Pons (tissue), 1 donor: ENCODE results near the gene YTHDF1.
"Not testable (repeated sequence)": the region's sequence is repeated elsewhere in the genome, so short reads cannot be mapped to it uniquely, and the experiment has no call there.

Experiments
- DNase-seq: peaks from one replicate; pipeline ENCODE4 v3.0.0-alpha.2; 2016; ENCODE audit warnings: low spot score

The YTHDF1 gene

DNA sequence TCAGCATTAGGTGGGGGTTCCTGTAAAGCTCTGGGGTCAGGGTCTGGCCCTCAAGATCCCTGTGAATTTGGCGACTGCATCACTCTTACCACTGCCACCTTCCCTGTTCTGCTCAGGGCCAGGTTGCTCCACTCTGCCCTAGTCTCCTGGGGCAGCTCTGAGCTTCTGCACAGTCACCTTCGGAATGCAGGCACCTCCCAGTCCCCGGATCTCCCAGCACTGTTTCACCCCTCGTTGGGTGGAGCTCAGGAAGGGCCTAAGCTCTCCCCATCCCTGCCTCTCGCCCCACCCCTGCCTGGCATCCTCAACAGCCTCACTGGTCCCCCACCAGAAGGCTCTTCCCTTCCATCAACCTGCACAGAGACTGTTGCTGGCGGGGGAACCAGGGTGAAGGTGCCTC, 46.2 kb downstream of the YTHDF1 start:
- no peak for DNase-seq

DNA sequence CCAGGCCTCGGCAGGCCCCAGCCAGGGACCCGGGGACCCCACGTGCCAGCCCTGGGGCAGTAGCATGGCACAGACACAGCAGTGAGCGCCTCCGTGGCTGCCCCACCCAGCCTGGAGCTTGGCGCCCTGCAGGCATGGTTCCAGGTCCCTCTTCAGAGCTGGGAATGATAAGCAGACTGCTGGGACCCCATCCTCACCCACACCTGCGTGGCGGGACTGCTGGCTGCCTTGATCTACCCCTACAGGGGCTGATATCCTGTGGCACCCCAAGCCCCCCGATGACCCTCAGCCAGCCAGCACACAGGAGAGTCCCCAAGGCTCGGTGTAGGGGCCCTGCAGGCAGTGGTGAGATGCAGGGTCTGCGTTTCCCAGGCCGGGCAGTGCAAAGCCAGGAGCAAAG, 47.1 kb downstream of the YTHDF1 start:
- DNase-seq: no peak

DNA sequence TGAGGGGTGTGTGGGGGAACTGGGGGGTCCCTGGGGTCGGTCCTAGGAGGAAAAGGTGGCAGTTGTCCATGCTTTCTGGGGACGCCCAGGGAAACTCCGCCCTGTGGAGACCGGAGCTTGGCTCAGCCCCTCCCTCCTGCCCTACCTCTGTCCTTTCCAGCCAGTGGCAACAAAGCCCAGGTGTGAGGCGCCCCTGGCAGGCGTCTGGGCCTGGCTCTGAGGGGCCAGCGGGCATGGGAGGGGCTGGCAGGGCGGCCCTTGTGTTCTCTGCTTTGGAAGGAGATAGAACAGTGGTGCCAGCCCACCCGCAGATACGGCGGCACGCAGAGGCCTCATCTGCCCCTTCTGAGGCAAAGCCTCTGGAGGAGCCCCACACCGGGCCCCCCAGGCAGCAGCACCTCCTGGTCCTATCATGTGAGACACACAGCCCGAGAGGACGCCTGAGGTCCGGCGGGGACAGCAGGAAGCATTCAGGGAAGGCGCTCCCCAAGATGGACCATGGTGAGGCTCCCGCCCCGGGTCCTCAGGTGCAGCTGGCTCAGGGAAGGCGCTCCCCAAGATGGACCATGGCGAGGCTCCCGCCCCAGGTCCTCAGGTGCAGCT, 47.9 kb downstream of the YTHDF1 start:
- DNase-seq: no peak

DNA sequence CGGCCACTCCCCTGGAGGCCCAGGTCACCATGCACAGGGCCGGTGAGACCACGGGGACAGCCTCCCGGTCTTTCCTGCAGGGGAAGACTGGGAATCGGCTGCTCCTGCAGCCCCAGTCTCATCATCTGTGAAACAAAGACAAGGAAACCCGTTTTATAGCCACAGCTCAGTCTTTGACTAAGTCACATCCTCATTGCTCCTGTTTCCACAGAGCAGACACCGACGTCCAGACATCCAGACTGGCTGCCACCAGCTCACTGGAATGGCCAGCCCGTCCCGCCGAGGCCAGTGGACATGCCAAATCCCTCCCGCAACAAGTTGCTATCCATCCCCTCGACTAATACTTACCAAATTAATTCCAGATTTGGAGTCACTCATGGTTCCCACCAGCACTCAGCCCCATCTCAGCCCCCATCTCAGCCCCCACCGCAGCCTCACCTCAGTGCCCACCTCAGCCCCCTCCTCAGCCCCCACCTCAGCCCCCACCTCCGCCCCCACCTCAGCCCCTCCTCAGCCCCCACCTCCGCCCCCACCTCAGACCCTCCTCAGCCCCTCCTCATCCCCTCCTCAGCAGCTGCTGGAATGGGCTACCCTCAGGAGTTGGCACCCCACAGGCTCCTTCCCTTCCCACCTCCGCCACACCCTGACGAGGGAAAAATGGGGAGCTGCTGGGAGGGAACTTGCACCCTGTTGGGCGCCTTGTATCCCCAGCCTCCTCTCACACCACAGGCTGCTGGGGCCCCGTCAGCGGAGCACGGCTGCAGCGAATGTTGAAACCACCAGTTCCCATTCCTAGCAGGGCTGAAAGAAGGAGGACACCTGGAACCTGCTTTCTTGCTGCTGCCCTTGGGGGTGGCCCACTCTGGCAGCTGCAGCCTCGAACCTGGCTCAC, 48.7 kb downstream of the YTHDF1 start:
- DNase-seq: no peak

DNA sequence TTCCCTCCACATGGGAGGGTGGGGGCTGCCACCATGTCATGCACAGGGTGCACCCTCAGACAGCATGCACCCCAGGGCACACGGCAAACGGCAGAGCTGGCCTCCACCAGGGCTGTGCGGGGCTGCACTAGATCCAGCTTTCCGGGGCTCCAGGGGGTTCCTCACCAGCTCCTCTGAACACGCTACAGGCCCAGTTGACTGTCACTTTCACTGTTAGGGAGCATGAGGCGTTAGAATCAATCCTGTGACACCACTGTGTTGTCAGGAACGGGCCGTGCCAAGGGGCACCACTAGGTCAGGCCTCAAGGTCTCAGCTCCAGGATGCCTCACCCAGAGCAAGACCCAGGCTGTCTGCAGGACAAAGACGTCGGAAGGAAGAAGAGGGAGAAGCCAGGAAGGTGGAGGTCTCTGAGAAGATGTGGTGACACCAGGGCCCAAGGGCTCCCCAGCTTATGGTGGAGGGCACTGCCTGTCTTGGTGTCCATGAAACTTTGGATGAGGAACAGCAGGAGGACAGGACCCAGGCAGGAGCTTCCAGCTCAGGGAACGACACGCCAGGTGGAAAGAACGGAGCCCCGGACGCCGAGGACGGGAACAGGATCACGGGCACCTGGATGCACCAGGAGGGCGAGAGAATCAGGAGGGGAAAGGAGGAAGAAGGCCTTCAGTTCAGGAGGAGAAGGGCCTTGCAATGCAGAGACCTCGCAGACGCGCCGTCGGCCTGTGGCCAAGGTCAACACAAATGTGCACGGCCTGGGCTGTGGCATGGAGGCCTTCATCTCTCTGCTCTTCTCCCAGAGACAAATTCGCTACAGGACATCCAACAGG, 49.5 kb downstream of the YTHDF1 start:
- no peak for DNase-seq

DNA sequence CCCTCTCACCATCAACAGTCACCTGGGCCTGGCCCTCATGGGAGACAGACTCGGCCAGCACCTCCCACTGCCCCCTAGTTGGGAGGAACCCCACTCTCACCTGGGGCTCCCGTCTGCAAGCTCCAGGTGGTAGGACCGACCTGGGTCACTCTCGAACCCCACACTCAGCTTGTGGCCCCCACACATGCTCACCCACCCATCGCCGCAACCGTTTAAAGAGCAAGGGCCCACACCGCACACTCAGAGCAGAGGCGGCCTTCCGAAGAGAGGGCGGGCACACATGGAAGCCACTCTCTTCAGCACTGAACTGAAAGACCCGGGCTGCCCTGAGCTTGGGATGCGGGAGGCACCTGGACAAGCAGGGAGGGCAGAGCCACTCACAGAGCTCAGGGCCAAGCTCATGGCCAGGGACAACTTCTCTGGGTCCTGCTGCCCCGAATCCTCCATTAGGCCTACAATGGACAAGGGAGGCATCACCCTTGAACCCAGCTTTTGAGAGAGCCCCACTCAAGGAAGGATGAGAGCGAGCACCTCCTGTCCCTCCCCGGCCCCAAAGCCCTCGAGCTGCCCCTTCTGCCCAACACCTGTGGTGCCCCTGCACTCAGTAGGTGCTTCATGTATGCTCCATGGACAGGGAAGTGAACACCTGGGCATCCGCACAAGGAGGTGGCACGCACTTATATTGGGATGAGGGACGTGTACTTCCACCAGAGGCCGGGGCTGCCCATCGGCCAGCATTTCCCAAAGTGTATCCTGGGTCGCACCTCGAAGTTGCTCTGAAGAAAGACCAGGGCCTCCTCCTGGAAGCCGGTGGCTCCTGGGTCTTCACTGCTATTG, 50.4 kb downstream of the YTHDF1 start:
- no peak for DNase-seq

DNA sequence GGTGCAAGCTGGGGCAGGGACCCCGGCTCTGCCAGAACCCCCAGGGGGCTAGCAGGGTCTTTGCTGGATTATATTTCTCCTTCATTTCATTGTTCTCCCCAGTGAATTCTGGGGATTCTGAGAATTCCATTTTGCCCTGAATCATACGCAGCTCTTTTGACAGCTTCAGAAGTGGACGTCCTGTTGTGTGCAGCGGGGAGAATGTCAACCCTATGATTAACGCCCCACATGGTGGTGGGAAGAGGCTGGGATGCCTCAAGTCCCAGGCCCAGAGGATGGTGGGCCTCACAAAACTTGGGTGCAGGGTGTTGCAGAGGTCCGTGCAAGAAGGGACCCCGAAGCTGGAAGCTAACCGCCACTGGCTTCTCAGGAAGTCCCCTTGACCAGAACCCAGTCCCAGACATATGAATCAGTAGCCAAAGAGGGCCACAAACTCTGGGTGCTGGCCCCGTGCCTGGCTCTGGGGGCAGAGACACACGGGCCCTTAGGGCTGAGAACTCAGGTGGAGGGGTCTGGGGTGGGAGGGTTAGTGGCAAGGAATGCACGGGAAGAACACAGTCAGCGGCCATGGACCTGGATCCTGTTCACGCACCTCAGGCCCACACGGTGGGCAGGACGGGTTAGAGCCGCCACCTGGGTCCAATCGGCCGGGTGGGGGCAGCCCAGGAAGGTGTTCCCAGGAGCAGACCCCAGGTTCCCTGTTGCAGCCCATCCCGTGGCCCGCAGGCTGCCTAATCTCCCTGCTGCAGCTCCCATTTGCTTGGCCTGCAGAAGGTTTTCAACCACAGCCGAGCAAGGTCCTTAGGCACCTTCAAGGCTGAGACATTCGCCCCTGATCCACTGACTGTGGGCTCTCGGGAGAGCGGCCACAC, 51.2 kb downstream of the YTHDF1 start:
- DNase-seq: no peak

DNA sequence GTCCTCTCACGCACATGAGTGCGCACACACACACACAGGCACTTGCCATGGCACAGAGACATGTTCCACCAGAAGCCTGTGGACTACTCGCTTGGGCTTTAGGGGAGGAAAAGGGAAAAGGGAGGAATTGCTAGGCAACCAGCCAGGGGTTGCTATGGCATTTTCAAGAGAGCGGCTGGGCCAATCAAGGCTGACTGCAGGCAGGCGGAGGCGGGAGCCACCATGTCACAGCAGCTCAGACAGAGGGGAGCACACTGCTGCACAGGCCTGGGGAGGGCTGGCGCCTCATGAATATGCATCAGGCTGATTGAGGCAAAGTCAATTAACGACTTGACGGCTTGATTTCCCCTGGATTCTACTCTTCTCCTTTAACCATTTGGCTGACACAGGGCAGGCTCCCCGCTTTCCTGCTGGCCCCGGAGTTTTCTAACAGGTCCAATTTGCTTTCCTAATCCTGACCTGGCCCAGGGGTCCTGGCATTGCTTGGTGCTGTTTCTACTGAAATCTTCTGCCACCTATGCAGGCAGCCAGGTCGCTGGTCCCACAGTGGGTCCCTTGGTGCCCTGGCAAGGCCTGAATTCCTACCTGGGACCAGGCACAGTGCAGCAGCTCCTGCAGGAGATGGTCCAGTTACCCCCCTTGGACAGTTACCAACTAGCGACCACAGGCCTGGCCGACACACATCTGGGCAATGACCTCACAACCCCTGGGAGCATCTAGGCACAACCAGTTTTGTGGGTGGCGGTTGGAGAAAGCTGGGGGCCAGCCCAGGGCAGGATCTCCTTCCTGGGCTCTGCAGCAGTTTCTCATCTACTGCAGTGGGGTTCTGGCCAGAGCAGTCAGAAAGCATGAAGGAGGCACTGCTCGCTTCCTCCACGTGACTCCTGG, 52.1 kb downstream of the YTHDF1 start:
- DNase-seq: no peak

DNA sequence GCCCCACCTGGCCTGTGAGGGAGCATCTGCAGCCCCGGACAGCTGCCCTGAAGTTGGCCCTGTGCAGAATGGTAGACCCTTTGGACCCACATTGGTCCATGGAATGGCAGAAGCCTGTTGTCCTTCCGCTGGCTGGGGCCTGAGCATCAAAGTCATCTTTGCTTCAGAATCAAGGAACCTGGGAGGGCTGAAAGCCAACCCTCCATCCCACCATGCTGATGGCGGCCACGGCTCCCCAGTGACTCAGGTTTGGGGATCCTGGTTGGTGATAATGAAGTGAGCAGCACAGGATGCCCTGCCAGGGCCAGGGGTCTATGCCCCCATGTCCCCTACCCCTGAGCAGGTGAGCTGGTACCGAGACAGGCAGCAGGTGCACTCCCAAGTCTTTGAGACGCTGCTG, 52.8 kb downstream of the YTHDF1 start:
- no peak for DNase-seq

DNA sequence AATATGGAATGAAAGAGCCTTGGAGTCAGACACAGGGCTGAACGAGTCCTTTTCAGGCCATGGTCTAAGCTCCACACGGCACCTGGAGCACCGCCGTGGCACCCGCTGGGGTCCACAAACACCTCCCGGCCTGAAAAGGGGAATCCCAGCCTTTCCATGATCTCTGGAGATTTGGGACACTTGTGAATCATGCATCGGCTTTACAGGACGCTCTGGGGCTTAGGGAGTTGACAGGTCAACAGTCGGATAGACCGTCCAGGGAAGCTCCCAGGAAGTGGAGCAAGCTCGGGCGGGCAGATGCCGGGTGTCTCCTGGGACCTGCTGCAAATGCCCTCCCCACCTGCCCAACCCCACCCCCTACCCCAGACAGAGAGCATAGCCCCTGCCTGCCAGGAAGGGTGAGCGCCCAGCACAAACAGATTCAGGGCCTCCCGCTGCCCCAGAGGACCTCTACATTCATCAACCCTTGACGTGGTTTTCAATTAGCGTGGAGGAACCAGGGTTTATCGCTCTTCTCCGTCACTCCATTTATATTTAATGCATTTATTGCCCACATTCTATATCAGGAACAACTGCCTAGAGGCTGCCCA, 53.6 kb downstream of the YTHDF1 start:
- DNase-seq: no peak

DNA sequence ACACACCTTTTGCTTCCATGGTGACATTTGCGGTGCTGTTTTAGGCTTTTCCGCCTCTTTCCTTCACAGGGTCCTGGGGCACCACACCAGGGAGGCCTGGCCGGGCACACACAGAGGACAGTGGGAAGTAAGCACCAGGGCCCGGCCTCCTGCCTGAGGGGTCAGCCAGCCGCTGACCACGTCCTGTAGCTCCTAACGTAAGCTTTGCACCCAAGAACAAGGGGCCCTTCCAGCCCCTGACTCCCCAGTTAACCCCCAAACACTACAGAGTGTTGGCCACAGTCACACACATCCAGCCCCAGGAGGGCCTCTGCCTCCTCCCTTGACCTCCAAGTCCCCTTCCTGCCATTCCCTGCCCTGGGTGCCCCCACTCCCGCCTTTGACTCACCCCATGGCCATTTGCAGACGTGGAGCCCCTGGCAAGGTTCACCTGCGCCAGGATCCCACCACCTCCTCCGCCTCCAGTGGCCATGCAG, 54.7 kb downstream of the YTHDF1 start:
- no peak for DNase-seq

DNA sequence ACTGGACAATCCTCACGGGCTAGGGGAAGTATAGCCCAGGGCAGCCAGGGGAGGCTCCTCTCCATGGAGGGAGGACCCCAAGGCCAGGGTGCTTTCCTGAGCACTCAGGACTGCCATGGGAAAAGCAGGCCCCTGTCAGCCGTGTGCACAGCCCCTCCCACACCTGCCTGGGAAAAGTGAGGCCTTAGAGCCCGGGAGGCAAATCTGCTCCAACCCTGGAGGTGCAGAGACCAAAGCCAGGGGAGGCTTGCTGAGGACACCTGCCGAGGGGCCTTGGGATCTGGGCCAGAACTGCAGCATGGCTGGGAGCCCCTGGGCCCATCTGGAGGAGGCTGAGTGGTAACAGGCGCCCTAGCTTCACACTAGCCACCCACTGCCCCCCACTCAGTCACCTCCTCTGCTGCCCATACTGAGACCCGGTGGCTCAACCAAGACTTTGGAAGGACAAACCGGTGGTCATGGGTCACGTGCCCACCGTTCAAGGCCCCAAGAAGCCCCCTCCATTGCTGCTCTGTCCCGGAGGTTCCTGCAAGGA, 55.2 kb downstream of the YTHDF1 start:
- no peak for DNase-seq

DNA sequence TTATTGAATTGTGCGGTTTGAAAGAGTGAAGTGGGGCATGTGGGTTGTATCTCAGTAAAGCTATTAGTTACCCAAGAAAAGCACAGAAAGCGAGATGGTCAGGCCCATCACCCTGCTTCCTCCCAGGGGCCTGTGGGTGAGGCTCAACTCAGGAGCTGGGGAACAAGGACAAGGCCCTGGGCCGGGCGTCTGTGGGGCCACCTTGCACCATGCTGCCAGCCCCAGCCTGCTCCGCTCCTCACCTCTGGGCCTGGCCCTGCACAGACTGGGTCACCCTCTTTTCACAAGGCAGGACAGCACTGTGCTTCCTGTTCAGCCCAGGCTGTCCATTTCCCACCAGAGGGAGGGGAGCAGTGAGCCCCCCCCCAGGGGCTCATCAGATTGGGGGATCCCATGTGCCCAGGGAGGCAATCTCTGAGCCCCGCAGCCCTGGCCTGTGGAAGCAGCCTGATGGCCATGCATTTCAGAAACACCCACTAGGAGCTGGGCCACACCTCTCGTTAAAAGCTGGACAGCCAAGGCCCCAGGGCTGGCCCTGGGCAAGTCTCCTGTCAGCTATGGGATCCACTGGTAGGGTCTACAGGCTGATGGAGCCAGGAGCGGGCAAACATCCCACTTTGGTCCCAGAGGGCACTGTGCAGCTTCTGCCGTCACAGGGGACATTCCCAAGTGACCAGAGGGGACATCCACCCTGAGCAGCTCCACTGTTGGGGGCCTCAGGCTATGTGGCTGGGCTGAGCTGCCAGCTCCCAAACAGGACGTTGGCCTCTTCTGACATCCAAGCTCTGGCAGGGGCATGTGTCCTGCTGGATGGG, 55.9 kb downstream of the YTHDF1 start:
- no peak for DNase-seq

DNA sequence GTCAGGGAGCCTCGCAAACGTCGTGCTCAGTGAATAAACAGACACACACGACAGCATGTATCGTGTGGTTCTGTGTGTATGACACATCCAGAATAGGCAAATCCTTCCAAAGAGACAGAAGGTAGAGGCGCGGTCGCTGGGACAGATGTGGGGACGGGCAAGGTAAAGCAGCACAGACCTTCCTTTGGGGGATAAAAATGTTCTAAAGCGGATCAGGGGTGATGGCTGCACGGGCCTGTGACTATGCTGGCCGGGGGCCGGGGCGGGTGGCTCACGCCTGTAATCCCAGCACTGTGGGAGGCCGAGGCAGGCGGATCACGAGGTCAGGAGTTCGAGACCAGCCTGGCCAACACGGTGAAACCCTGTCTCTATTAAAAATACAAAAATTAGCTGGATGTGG, 56.7 kb downstream of the YTHDF1 start:
- not testable (repeated sequence) for DNase-seq

DNA sequence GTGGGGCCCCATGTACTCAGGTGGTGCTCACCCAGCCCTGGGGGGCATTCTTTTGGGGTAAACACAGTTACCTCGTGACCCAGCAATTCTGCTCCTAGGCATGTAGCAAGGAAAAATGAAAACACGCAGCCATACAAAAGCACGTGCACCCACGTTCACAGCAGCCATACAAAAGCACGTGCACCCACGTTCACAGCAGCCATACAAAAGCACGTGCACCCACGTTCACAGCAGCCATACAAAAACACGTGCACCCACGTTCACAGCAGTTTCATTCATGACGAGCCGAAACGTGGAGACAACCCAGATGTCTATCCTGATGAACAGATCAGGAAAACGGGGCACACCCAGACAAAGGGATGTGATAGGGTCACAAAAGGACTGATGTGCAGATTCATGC, 57.1 kb downstream of the YTHDF1 start:
- DNase-seq: no peak

DNA sequence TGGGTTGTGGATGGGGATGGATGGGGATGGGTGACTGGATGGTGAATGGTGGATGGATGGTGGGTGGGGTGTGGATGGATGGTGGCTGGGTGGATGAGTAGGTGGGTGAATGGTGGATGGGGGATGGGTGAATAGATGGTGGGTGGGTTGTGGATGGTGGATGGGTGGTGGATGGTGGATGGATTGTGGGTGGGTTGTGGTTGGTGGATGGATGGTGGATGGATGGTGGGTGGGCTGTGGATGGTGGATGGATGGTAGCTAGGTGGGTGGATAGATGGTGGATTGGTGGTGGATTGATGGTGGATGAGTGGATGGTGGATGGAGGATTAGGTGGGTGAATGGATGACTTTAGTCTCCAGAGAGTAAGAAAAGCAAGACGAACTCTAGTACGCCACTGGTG, 57.6 kb downstream of the YTHDF1 start:
- DNase-seq: no peak

DNA sequence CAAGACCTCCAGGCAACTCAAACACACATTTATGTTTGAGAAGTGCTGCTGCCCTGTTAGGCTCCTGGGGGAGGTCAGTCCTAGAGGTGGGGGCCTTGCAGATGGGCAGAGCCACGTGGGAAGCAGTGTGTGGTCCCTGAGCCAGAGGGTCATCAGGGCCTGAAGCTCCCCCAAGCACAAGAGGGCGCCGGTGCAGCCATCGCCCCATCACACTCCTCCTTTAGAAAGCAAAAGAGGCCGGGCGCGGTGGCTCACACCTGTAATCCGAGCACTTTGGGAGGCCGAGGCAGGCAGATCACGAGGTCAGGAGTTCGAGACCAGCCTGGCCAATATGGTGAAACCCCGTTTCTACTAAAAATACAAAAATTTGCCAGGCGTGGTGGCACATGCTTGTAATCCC, 58.5 kb downstream of the YTHDF1 start:
- DNase-seq: not testable (repeated sequence)

DNA sequence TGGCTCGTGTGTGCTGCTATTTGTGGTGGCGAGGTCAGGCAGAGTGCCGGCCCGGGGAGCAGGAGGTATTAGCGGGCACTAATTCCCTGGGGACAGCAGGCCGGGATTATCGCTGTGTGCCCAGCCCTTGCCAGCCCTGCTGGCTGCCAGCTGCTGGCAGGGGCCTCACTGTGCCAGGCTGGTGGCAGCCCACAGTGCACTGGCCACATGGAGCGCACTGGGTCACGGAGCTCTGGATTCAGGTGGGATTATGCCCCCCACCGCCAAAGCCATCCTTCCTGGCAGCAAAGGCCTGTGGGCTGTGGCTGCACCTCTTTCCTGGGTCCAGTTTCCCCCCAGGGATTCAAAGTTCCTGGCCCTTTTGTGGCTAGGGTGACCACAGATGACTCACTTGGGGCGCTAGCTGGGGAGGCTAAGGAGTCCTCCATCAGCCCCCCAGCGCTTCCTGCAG, 59.7 kb downstream of the YTHDF1 start:
- DNase-seq: no peak
